Measurements from ENCODE around the gene E2F4. TPM values are rescaled to one million over a fixed set of nuclear protein-coding genes. Genes with fewer than 3 reads are reported as not detected.

E2F4 gene
- total and polyA plus RNA-seq, 9 of the 15 experiments (the other 6 are each of a cell fraction or from before 2014, with no cell fraction given), result 9.7 to 139 (median 106) TPM

DNA sequence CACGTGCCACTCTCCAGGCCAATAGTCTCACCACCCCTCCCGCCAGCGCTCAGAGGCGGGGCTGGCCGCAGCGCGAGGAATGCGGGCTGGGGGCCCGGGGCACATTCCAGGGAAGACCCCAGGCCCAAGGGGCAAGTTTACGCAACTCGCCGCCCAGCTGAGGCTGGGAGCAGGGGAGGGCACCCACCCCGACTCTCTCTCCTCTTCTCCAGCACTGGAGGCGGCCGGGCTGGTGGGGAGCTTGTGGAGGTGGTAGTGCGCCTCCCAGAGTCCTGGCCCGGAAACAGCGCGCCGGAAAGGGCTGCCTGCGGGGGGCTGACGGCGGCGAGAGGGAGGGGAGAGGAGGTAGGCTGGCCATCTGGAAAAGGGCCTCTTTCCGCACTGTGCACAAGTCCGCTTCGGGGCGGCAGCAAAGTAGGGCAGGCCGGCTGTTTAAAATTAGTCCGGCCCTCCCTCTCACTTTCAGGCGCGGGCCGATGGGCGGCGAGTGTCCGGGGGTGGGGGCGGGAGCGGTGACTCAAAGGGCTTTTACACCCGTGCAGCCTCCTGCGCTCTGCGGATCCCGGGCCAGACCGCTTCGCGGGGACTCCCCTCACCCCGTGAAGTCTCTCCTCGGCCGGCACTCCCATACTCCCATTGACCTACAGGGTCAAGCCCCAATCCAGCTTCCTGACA, 54.3 kb downstream of the E2F4 start (continued):
- TF ChIP-seq, protein P1, sequence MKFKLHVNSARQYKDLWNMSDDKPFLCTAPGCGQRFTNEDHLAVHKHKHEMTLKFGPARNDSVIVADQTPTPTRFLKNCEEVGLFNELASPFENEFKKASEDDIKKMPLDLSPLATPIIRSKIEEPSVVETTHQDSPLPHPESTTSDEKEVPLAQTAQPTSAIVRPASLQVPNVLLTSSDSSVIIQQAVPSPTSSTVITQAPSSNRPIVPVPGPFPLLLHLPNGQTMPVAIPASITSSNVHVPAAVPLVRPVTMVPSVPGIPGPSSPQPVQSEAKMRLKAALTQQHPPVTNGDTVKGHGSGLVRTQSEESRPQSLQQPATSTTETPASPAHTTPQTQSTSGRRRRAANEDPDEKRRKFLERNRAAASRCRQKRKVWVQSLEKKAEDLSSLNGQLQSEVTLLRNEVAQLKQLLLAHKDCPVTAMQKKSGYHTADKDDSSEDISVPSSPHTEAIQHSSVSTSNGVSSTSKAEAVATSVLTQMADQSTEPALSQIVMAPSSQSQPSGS (CRISPR knock-in tag; IDR thresholded peaks at IDR 0.05), result no peak
- TF ChIP-seq ZNF551 (CRISPR knock-in tag; IDR thresholded peaks at IDR 0.05), result no peak
- no peak for TF ChIP-seq FOXJ3 (CRISPR knock-in tag; IDR thresholded peaks at IDR 0.05)
- TF ChIP-seq MYNN (IDR thresholded peaks at IDR 0.05), result 0 out of 2 replicates have a peak, but pooled peaks have one; percentile 30
- no peak for TF ChIP-seq MYNN (CRISPR knock-in tag; IDR thresholded peaks at IDR 0.05)
- no peak for TF ChIP-seq HDAC6 (IDR thresholded peaks at IDR 0.05; ENCODE audit: low read depth, low read length)
- no peak for TF ChIP-seq HIVEP1 (CRISPR knock-in tag; IDR thresholded peaks at IDR 0.05)
- no peak for TF ChIP-seq TCF7L2 (IDR thresholded peaks at IDR 0.05; ENCODE audit: low read depth, low read length)
- peak; percentile 52 to 58 for TF ChIP-seq RAD21 (CRISPR knock-in tag; conservative IDR thresholded peaks at IDR 0.05 in 1 of 2, IDR thresholded peaks at IDR 0.05 in 1 of 2)
- TF ChIP-seq POLR3A (IDR thresholded peaks at IDR 0.05; ENCODE audit: borderline replicate concordance, extremely low read depth, insufficient read depth, insufficient read length), result no peak
- TF ChIP-seq GABPA (tag; conservative IDR thresholded peaks at IDR 0.05; ENCODE audit: low read depth), result peak; percentile 82
- TF ChIP-seq, protein P2, sequence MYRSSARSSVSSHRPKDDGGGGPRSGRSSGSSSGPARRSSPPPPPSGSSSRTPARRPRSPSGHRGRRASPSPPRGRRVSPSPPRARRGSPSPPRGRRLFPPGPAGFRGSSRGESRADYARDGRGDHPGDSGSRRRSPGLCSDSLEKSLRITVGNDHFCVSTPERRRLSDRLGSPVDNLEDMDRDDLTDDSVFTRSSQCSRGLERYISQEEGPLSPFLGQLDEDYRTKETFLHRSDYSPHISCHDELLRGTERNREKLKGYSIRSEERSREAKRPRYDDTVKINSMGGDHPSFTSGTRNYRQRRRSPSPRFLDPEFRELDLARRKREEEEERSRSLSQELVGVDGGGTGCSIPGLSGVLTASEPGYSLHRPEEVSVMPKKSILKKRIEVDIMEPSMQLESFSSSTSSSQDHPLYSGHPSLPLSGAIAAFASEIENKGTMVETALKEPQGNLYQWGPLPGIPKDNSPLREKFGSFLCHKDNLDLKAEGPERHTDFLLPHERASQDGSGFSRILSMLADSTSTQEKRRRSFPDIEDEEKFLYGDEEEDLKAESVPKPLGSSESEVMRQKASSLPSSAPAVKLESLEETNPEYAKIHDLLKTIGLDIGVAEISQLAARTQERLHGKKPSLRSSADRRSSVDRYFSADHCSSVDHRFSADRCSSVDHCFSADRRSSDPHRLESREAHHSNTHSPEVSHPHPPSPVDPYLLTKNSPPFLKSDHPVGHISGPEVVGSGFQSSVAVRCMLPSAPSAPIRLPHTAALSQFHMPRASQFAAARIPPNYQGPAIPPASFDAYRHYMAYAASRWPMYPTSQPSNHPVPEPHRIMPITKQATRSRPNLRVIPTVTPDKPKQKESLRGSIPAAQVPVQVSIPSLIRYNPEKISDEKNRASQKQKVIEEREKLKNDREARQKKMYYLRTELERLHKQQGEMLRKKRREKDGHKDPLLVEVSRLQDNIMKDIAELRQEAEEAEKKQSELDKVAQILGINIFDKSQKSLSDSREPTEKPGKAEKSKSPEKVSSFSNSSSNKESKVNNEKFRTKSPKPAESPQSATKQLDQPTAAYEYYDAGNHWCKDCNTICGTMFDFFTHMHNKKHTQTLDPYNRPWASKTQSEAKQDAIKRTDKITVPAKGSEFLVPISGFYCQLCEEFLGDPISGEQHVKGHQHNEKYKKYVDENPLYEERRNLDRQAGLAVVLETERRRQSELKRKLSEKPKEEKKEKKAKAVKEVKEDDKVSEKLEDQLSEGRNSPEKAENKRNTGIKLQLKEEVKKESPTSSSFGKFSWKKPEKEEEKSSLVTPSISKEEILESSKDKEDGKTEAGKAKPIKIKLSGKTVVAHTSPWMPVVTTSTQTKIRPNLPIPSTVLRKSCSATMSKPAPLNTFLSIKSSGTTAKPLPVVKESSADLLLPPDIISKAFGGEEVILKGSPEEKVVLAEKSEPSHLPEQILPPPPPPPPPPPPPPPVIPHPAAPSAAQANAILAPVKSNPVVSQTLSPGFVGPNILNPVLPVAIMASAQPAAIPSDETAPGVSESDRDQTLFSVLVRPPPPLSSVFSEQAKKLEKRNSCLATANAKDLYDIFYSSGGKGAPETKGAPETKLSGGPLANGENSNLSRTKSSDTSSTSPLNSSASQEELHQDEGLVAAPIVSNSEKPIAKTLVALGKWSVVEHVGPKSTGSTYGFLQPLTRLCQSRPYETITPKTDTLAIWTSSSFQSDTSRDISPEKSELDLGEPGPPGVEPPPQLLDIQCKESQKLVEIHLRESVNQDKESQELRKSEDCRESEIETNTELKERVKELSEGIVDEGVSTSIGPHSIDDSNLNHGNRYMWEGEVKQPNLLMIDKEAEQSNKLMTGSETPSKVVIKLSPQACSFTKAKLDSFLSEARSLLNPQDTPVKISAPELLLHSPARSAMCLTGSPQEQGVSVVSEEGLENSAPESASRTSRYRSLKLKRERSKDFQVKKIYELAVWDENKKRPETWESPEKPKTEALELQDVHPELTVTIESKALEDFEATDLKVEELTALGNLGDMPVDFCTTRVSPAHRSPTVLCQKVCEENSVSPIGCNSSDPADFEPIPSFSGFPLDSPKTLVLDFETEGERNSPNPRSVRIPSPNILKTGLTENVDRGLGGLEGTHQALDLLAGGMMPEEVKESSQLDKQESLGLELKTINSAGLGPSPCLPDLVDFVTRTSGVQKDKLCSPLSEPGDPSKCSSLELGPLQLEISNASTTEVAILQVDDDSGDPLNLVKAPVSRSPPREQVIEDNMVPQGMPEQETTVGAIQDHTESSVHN (IDR thresholded peaks at IDR 0.05; ENCODE audit: borderline replicate concordance in 1 of 2, low read depth in 1 of 2), result no peak
- TF ChIP-seq, protein P3, sequence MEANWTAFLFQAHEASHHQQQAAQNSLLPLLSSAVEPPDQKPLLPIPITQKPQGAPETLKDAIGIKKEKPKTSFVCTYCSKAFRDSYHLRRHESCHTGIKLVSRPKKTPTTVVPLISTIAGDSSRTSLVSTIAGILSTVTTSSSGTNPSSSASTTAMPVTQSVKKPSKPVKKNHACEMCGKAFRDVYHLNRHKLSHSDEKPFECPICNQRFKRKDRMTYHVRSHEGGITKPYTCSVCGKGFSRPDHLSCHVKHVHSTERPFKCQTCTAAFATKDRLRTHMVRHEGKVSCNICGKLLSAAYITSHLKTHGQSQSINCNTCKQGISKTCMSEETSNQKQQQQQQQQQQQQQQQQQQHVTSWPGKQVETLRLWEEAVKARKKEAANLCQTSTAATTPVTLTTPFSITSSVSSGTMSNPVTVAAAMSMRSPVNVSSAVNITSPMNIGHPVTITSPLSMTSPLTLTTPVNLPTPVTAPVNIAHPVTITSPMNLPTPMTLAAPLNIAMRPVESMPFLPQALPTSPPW (CRISPR knock-in tag; IDR thresholded peaks at IDR 0.05), result peak; percentile 94
- TF ChIP-seq ETV6 (IDR thresholded peaks at IDR 0.05; ENCODE audit: borderline replicate concordance in 1 of 2, low read depth in 2 of 2, low read length in 1 of 2), result no peak
- 0 out of 2 replicates have a peak, but pooled peaks have one; percentile 19 for TF ChIP-seq ETV6 (CRISPR knock-in tag; IDR thresholded peaks at IDR 0.05; ENCODE audit: borderline replicate concordance)
- TF ChIP-seq RFX7 (CRISPR knock-in tag; IDR thresholded peaks at IDR 0.05), result no peak
- no peak for TF ChIP-seq CHD1 (IDR thresholded peaks at IDR 0.05; ENCODE audit: low read length)
